HG03064 (cell line): Measurements from ENCODE around the gene MAP7.
A peak's percentile ranks its signal among the peaks of the same experiment; 100 is the strongest.

Source experiments
- ATAC-seq: cut with Tn5 transposase; IDR thresholded peaks from one replicate; pipeline ENCODE4 v1.9.1; 2021; ENCODE audit warnings: low read depth; ENCODE audit not compliant: unreplicated experiment

The MAP7 gene

DNA sequence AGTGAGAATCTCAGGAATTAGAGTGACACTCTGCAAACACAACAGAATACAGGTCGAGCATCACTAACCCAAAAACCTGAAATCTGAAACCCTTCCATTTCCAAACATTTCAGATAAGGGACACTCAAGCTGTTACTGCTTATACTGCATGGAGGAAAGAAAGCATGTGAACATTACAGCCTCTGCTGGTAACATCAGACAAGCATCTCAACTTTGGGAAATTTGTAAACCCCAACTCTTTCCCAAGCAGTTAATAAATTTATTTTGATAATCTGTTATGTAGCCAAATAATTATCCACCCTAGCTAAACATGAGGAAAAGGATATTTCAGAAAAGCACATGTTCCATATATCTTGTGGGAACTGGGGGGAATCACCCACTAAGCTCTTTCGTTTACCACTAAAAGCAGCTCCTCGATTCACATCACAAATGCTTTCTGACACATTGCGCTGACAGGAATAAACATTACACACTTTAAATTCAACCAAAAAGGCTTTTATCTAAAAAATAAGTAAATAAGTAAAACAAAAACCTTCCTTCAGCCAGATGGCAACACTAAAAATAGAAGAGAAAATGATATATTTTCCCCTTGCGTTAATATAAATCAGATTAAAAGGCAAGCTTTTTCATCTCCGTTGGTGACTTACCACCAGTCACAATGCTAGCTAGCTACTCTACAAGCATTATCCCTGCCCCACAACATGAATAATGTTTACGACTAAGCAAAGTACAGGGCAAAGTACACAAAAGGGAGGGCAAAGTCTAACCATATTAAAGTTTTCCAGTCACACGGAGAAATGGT, 120.8 kb downstream of the MAP7 start:
- no peak for ATAC-seq

DNA sequence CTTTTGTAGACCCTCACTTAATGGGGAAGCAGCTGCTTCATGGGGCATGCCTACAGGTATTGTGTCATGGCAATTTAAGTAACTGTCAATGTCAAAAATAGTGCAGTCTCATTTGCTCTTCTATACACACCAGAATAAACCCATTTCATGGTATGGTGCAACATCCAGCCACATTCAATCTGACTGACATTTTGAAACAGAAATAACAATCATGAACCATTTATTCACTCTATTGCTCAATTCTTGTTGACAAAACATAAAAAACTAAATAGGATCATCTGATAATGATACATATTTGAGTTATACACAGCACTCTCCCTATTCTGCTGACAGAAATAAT, 122.9 kb downstream of the MAP7 start:
- no peak for ATAC-seq

DNA sequence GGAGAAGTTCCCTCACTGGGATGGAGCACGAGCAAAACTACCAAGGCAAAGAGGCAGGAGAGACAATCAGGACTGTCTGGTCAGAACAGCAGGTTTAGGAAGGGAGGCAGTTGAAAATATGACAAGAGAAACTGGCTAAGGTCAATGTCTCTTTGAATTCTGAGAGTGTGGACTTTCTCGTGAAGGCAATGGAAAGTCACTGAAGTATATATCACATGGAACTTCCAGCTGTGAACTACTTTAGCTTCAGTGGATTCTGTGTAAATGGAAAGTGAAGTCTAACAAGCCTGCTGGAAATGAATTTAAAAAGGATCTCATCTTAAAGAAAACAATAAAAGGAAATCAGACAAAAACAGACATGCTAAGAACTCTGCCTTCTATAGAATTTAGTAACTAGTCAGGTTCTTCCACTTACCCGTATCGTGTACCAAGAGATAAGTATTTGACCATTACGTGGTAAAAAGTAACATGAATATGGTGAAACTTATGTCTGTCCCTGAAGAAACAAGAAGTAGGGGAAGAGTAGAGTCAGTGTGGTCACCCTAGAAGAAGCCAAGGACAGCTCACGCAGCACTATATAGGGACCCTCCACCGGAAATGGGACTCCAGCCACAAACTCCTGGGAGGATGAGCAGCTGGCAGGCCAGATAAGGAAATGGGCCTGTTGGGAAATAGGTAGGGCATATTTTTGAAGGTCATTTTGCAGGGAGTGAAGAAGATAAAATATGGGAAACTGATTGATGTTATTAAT, 123.4 kb downstream of the MAP7 start:
- ATAC-seq: no peak

DNA sequence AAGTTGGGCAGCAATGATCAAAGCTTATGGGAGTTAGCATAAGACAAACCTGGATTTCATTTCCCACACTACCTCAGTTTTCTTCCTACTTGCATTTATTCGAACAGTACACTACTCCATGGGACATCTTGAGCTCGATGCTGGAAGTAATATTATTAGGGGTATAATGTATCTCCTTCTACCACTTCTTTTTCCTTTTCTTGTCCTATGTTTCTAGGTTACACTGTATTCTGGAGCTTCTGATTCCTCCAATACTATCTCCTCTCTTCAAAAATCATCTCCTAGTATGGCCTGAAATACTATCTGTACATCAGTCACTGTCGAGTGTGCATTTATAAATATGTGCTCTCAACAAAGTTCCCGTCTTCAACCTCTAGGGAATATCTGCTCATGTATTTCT, 124.4 kb downstream of the MAP7 start:
- ATAC-seq: no peak

DNA sequence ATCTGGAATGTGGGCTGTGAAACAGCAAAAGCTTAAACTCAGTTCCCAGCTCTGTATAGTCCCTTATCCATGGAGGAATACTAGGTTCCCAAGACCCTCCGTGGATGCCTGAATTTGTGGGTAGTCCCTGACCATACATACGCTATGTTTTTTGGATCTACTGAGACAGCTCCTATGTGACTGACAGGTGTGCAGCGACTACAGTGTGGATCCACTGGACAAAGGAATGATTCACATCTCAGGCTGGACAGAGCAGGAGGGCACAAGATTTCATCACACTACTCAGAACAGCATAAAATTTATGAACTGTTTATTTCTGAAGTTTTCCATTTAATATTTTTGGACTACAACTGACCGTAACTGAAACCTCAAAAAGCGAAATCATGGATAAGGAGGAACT, 125.3 kb downstream of the MAP7 start:
- ATAC-seq: no peak

DNA sequence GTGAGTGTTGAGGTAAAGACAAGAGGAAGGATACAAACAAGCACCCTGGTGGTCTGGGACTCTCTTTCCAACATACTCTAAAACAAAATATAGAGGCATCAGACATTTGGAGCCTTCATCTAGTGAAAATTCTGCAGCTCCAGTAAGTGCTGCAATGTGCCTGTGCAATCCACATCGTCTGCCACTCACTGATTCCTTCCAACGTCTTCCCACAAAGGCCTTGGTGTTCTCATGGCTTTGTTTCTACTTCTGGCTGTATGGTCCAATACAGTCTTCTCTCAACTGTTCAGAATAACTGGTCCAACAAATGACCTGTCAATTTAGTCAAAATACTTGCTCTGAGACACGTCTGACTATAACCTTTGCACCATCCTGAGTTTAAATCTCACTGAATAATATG, 125.8 kb downstream of the MAP7 start:
- no peak for ATAC-seq

DNA sequence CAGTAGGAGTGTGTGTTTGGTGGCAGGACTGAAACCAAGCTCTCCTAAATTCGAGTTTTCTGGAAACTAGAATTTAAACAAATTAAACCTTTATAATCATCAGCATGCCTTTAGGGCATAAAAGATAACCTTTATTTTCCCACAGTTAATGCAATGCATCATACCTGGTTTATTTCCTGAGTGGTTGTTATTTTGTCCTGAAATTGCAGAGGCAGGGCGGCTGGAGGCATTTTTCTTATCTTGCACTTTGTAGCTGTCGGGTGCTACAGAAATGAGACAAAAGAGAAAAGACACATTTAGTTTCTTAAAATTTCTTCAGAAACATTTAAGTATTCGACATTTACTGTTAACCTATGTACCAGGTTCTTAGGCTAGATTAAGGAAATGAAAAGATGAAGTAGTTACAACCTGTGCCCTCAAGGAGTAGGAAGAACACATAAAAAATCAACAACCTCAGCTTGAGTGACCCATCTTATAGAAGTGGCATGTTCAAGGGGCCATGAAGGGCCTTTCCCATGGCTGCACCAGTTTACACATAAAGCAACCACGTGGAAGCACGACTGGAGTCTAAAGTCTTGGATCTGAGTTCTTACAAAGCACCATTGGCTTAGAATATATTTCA, 128.6 kb downstream of the MAP7 start:
- ATAC-seq: no peak

DNA sequence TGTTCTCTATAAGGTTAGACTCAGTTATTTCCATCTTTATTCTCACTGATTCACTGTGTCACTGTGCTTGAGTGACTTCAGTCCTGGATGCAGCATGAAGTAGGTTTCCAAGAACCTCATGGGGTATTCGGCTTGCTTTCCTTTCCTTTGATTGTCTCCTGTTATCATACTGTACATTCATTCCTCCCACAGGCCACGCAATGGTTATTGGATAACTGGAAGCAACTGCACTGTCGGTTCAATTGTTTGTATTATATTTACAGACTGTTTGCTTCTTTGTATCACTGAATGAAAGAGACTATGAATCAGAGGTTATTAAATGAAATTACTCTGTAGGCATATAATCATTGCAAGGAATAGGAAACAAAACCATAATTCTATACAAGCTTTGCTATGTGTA, 129.4 kb downstream of the MAP7 start:
- ATAC-seq: no peak

DNA sequence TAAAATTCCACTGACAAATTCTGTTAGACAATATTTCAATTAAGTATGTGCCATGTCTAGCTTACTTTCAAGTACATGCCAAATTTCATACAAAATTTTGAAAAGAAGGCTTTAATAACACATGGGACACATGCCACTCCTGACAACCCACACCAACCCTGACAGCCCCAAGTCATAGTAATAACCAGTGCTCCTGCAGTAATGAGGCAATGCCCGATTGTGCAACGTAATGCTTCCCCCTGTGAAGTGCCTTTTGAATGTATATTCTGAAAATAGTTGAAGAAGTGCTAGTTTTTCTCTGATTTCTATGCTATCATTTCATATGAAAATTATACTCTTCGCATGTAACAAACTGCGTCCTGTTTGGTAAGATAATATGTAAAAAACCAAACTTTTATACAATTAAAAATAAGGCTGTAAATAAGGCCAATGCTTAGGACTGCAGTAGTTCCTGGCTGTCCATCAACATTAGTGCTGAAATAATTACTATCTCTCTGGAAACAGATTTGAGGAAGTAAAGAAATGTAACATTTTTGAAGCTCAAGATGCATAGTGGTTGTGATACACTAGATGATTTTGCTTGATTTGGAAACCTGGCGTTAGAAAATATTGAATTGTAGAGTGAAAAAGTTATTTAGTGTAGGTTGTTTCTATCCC, 134.7 kb downstream of the MAP7 start:
- no peak for ATAC-seq

DNA sequence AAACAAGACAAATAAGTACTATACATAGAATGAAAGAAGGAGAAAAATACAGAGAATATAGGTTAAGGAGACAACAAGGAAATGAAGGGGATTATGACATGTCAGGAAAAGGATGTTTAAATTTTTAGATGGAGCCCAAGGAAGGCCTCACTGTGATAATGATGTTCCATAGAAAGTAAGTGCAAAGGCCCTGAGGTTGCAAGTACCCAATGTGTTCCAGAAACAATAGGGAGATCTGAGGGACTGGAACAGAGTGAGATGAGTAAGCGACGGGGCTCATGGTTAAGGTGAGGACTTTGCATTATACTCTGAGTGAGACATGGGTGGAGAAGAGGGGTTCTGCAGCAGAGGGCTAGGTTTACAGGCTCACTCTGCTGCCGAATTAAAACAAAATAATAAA, 137.8 kb downstream of the MAP7 start:
- no peak for ATAC-seq

DNA sequence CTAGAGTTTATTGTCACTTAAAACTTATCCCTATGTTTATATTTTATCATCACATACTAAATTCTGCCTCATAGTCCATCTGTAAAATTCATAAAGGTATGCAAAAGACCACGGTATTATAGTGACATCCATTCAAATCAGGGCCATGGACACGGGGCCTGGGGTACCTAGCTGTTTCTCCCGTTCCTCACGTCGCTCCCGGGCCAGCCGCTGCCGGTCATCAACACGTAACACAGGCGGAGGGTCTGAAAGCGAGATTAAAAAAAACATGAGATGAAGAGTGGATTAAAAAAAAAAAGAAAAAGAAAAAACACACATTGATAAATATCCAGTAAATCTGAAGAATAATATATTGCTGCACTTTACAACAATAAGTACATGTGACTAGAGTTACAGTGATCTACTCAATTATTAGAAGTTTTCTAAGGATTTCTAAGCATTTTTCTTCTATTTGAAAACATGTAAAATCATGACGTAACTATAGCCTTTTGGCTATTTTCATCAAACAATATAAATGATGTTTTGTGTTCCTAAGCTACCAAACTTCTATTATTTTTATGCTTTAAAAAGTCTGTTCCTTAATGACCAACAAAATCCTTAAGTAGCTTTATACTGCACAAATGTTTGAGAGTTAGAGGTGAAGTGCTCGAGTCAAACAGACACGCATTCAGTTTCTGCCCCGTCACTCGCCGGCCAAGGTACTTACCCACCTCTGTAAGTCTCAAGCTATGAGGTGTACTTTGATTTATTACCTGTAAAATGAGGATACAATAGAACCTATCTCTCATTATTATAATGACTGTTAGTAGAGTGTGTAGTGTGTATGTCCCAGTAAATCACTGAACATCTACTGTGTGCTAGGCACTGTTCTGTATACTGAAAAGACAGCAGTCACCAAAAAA, 138.5 kb downstream of the MAP7 start:
- no peak for ATAC-seq

DNA sequence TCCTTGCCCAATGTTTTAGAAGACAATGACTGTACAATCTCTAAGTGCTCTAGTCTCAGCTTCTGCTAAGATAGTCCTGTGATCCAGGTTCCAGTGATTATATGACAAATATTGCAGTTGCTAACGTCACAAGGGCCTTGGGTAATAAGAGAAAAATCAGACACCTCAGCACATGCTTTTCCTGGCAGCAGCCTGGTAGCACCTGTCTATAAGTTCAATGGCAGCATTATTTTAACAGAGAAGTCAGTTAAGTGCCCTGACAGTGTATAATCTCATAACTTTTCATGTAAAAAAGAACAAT, 139.2 kb downstream of the MAP7 start:
- ATAC-seq: no peak

DNA sequence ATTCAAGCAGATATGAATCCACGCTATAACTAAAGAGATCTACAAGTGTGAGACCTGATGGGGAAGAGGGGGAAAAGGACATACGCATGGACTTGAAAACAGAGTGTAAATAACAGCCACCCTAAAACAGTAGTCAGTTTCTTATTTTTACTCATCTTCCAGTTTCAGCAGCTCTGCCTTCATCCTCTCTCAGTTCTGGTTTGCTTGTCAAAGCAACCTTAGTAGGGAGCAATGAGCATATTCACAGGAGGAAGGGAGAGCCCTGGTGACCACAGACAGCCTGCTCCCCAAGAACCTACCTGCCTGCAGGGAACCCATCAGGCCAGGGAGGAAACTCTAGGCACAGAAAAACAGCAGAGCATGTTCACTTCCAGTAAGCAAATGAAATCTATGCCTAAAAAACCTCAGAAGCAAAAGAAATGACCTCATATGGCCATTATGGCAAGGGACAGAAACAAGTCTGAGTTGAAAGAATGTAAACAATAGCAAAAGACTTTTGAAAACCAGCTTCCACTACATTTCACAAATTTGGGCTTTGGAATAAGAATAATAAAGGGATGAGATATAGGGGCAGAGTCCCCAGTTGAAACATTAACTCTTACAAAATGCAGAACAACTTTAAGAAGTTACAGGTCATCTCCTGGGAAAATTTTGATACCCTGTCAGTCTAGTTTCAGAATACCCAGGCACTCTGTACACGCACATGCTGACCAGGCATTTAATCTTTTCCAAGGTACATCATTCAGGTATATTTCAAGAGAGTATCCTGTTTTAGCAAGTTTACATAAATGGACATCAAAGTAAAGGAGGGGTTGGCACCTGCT, 139.8 kb downstream of the MAP7 start:
- ATAC-seq: peak; percentile 74

DNA sequence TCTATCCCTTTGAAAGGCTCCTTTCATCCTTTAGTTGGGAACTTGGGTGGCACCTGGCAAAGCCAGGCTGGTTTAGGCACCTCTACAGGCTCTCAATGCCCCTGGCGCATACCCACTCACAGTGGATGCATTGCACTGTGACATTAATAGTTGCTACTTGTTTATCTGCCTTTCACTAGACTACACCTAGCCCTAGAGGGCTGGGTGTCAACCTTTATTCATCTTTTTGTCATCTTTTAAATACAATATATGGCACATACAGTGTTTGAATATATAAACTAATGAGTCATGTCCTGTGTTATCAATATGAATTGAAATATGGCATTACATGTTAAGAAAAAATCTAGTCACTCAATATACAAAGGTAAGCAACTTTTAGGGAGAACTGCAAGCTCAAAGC, 140.6 kb downstream of the MAP7 start:
- ATAC-seq: no peak

DNA sequence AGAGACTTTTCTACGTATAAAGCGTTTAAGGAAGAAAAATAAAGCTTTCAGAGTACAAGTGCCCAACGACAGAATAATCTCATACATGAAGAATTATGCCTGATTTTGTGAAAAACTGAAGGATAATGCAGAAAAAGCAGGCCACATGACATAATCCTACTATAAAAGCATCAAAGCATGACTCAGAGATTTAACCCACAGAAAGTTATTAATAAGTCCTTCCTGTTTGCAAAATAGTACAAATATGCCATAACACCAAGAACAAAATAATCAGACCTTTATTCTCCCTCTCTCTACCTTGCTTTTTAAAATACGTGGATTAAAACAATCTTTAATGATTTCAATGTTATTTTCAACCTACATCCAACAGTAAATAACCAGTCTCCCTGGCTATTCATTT, 142.0 kb downstream of the MAP7 start:
- ATAC-seq: no peak

DNA sequence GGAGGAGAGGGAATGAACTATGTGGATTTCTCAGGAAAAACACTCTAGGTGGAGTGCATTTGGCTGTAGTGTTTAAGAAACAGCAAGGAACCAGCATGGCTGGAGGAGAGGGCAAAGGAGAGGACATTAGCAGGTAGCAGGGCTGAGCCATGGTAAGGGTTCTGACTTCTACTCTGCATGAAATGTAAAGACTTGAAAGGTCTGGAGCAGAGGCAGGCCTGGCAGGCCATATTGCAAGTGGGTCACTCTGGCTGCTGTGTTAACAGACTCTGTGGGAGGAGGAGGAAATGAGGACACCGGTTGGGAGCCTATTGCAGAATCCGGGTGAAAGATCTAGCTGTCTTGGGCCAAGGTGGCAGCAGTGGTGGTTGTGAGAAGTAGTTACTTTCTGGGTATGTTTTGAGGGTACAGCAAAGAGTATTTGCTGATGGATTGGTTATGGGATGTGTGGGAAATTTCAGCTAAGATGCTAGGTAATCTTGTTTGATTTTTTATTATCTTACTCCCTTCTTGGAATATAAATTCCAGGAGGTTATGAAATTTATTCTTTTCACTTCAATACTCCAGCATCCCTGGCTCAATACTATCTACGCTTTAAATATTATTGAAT, 144.7 kb downstream of the MAP7 start:
- ATAC-seq: no peak

DNA sequence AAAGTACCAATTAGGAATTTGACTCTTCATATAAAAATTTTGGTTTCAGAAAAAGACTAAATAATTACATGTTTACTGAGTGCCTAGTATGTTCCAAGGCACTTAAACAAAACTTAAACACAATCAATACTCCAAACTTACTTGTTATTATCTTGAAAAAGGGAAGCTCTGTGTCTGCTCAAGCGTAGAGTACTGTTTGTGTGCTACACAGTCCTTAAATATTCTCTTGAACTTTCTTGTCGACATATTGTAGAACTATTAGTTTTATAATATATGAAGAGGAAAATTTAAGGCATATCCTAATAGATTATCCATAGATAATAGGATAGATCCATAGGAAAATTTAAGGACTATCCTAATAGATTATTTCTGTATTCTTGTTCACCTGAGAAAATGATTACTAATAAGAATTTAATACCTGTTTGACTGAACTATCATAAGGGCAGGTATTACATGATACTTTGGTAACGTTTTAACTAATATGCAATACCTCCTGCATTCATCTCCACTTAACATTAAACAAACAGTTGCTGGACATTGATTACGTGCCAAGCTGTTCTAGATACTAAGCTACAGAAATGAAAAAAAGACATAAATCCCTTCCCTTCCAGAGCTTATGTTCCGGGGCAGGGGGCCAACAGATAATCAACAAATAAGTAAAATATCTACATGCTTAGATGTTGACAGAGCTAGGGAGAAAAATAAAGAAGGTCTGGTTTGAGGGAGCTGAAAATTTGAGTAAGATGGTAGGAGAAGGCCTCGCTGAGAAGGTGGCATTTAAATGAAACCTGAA, 145.4 kb downstream of the MAP7 start:
- no peak for ATAC-seq

DNA sequence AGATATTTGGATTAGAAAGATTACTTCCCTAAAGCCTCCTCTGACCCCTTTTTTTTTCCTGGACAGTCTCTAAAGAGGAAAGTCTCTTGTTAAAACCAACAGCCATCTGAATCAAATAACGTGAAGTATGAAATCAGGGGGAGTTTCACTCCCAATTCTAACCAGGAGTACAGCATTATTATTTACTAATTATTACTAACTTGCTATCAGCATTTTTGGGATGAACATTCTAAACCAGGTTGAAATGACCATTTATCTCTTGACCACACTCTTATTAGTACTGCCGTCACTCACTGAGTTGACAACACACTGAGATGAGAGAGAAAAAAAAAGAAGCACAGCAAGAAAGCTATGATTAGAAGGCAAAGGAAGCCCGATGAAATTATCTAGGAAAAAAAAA, 146.2 kb downstream of the MAP7 start:
- no peak for ATAC-seq
